Activated gamma-delta T cell treated with Interleukin-2 at 50 U/mL for 16 hours (primary cell): Measurements from ENCODE around the gene PAX4.

Experiments
- DNase-seq: peaks from one replicate; pipeline ENCODE4 v3.0.0-alpha.2; 2020

PAX4 gene

DNA sequence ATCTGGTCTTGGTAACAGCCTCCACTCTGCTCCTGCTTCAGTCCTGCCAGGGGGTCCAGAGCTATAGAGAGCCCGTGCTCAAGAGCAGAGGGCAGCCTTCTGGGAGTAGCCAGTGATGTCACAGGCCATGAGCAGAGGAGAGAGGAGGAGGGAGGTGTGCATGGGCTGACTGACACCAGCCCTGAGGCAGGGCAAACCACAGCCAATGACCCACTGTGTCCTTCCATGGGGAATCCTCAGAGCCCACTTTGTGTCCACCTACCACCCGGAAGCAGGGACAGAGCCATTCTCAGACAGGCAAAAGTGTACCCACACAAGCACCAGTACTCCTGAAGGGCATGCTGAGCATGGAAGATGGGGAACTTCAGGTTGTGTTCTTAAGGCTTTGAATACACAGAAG, at the start of gene PAX4:
Gene PAX4, minus strand, starts transcription at position 101 of the 400 bp plus-strand sequence. CDS start 2,214 bp downstream, outside the sequence.
- DNase-seq = no peak

- DNase-seq = no peak
Observed at GRCh38 chr7:127667017-127667670, 49.2 kb upstream of the PAX4 start.

GRCh38 chr7:127666602-127667001, 48.7 kb upstream of the PAX4 start:
- DNase-seq = no peak

DNA sequence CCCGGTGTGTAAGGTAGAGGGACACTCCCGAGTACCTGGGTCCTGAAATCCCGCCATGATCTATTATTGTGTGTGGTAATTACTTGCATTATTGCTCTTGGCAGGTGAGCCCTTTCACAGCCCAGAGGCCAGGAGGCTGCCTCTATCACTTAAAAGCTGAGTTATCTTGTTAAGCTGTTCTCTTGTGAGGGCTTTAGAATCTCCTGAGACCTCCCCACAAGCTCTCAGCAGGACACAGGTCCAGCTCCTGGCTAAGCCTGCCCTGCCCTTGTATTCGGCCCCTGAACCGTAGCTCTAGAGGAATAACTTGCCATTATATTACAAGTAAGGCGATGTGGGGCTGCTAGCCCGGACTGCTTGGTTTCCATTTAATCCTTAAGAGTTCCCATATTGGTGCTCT, 48.0 kb upstream of the PAX4 start:
- DNase-seq = no peak

GRCh38 chr7:127658970-127659630, 41.2 kb upstream of the PAX4 start:
- DNase-seq = no peak

DNA sequence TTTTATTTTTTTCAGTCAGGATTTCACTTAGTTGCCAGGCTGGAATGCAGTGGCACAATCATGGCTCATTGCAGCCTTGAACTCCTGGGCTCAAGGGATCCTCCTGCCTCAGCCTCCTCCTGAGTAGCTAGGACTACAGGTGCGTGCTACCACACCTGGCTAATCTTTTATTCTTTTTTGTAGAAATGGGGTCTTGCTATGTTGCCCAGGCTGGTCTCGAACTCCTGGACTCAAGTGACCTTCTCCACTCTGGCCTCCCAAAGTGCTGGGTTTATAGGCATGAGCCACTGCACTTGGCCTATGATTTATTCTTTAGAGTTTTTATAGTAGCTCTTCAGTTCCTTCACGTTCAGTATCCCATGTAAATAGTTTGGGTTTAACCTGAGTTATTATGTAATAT, 39.6 kb upstream of the PAX4 start:
- DNase-seq = no peak

GRCh38 chr7:127655720-127656119, 37.8 kb upstream of the PAX4 start:
- DNase-seq = no peak

DNA sequence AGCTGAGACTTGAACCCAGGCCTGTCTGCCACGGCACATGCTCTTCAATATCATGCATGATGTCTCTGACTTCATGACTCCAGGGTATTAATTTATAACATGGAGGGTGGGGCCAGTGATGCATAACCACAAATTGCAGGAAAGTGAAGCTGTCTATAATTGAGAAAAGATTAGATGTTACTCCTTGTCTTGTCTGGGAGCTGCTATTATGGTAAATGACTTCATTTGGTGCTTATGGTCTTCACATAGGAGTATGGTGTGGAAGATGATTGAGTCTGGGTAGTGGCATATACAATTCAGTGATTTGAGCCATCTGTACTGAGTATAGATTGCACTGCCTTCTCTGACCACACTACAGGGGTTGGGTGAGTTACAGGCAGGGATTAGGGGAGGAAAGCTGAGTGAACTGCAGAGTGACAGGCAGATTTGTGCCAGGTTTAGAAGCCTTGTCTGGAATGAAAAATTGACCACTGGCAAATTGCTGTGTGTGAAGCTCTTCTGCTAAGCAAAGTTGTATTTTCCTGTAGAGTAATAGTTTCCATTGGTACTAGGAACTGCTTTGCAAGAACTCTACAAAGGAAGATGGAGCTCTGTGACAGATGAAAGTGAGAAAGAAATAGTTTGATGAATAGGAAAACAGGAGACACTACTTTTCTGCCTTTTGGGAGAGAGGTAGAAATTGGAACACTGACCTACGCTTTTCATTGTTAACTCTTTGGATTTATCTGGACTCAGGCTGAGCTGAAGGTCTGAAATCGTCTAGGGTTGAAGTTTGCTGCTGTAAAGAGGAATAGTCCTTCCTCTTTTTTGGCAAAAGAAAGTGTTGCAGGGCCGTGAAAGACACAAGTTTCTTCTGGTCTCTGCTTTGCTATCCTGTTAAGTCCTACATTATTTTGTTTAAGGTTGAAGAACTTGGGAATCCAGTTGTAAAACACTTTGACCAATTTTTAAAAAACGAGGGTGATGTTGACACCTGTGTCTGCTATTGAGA, 36.8 kb upstream of the PAX4 start:
- no peak for DNase-seq

DNA sequence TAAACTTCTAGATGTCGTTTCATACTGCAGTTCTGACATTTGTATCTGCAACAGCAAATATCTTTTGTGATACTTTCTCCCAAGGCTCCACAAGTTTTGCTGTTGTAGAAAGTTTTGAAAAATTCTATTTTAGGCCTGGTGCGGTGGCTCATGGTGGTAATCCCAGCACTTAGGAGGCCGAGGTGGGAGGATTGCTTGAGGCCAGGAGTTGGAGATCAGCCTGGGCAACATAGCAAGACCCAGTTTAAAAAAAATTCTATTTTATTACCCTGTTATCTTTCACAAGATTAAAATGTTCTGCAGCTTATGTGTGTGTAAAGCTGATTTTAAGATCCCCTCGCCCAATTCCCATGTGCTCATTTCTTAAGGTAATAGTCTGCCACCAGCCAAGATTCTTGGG, 35.5 kb upstream of the PAX4 start:
- DNase-seq = no peak

DNA sequence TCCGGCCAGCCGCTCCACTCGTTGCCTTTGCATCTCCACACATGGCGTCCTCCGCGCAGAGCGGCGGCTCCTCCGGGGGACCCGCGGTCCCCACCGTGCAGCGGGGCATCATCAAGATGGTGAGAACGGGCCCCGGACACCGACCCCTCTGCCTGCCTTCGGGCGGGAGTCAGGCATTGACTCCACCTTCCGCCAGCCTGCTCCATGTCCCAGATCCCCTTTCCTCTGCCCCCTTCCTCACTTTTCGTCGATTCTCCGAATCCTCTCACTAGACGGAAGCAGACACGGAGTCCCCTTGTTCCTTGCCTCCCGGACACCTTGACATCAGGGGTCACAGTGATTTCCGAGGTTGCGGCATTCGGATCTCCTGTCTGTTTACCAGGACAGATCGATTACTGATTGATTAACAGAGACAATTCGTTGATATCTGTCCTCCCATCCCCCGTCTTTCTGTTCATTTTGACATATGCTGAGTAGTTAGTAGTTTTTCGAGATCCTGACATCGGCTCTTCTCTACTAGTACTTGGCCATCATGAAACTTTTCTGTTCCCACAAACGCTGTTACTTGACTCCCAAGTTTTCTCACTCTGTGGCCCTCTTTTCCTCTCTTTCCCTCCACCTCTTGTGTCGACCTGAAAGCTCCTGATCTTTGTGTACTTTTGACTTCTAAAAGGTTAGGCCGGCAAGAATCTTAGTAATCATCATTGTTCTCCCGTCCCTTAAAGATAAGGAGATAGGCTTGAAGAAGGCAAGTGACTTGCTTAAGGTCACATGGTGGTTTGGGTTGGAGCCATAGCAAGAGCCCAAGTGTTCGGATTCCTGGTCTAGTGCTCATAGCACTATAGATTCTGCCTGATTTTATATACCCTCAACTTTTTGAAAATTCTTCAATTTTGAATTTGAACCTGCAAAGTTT, 34.6 kb upstream of the PAX4 start:
- no peak for DNase-seq

DNA sequence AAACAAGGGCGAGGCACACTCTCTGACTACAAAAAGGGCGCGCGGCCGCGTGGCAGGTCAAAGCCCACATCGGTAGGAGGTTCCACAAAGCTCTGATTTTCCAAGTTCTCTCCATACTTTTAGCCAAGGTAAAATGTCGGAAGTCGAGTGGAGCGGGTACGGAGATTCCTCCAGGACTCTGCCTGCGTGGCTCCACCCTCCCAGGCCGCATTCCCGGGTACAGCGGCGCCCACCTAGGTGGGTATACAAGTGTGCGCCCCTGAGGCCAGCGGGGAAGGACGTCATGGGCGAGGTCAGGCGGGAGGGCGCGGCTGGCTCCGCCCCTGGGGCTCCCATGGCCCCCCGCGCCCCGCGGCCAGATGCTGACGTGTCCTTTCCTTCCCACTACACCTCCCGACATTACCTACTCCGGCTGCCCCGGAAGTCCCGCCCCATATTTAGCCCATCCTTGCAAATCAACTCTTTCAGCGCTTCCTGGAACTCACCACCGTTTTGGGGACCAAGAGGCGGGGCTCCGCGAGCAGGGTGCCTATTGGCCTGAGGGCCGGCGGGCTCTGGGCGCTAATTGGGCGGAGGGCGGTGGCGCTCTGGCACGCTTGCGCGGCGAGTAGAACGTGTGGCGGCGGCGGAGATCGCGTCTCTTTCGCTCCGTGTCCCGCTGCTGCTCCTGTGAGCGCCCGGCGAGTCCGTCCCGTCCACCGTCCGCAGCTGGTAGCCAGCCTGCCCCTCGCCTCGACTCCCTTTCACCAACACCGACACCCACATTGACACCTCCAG, 33.8 kb upstream of the PAX4 start, which contains the start of gene SND1:
Gene SND1, plus strand, starts transcription at position 639 of the 777 bp plus-strand sequence. CDS start 180 bp downstream, outside the sequence.
- DNase-seq = peak; percentile 99

- DNase-seq = no peak
Observed at GRCh38 chr7:127650847-127651555, 33.1 kb upstream of the PAX4 start.

DNA sequence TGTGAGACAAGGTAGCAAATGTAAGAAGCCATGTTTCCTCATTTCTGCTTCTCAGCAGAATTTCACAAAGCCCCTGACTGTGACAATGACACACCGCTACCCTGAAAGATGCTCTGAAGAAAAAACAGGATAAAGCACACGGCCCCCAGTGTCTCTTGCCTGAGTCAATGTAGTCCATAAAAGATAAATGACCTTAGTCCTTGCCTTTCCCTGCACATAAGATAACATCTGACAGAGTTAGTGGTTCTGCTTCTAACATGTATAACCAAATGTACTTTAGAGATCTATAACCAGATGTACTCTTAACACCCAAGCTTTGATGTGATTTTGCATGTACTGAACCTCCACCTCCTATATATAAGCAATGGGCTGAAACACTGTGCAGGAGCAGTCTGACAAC, 31.0 kb upstream of the PAX4 start:
- no peak for DNase-seq

DNA sequence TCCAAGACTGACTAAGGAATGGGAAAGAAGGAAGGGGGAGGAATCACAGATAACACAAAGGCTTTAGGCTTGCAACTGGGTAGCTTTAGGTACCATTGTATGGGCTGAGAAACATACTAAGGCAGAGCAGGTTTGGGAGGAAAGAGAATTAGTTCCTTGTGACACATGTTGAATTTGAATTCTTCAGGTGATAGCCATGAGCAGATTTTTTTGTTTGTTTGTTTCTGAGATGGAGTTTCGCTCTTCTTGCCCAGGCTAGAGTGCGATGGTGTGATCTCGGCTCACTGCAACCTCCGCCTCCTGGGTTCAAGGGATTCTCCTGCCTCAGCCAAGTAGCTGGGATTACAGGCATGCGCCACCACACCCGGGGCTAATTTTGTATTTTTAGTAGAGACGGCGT, 29.7 kb upstream of the PAX4 start:
- no peak for DNase-seq

DNA sequence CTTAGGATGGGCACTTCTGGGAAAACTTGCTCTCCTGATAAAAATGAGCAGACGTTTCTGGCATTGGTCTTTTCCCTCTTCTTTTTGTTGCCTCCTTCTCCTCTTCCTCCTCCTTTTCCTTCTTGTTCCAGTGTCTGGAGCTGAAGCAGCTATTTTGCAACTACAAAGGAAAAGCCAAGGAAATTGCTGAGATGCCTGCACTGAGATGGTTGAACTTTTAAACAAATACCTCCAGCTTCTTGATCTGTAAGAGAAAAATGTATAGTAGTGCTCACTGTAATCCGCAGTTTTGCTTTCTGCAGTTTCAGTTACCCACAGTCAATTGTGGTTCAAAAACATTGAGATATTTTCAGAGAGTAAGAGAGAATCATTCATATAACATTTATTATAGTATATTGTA, 26.5 kb upstream of the PAX4 start:
- DNase-seq = no peak

DNA sequence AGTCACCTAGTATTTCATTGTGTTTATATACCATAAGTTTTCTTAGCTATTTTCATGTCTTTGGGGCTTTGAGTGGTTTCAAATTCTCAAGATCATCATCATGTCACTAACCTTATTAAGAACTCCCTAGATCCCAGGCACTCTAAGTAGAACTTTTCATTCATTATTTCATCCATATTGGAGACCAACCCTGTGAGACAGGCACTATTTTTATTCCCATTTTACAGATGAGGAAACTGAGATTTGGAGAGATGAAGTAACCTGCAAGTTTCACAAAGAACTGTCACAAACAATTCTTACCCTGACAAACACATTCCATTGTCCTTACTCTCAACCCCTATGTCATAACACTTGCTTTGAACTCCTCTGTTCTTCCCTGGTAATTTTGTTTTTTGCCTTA, 20.3 kb upstream of the PAX4 start:
- no peak for DNase-seq

DNA sequence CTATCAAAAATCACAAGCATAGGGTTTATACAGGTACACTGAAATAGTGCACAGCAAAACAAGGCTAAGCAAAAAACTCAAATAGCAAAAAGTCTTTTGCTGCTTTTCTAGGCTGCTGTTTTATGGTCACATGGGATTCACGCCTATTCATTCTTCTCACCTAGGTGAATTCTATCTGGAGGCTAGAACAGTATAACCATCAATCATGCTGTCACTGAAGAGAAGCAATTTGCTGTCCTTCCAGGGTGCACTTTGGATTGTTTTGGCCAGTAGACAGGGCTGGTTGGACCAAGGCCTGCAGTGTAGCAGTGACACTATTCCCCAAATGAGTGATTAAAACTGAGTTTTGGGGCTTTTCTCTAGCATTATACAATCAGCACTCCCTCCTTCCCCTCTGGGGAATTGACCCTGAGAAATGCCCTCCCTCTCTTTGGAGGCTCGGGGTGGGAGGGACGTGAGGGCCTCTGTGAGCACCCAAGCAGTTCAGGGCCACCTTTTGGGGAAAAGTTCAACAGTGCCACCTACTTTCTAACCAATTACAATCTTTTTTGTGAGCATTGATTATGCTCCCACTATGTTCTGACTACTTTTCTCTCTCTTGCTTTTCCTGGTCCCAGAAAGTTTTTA, 17.8 kb upstream of the PAX4 start:
- DNase-seq = no peak

DNA sequence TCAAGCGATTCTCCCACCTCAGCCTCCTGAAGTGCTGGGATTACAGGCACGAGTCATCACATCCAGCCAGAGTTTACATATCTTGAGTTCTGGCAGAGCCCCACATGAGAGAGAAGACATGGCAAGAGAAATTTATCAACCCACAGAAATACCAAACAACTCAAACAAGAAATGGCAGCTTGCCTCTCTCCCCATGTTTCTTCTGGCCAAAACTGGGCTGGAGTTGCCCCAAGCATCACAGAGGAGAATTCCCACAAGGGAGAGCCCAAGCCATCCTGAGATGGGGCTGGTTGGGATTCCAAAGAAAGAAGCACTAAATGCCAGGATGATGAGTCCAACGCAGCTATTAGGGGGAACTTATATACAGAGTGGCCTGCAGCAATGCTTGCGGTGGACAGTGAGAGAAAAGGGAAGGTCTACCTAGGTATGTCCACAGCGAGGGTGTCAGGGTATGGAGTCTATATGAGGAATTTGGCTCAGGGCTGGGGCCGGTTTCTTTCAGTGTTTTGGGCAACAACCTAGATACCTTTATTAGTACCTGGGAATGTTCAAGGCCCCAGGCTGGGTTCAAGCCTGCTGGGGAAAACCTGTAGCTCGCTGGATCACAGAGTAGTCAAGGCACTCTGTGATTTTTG, 14.5 kb upstream of the PAX4 start:
- no peak for DNase-seq

DNA sequence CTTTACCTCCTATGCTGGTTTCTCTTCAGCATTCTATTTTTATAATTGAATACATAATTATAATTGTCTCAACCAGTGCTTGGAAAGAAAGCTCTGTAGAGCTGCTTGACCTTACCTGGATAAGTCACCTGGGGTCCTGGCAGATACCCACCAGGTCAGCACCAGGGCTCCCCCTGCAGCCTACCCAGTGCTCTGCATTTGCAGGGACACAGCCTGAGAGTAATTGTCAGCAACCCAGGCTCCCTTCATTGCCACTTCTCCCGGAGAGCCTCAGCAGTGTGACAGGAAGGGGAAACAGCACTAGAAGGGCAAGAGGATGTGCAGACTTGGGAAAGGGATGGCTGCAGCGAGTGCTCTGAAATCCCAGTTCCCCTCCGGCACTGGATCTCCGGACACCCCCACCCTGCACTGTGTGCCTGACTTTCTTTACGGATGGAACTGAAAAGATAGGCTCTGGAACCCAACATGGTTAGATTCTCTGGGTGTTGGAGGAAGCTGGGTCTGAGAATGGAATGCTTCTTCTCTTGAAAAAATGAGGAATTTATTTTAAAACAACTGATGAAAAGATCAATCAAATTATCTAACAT, 11.4 kb upstream of the PAX4 start:
- peak; percentile 19 for DNase-seq
